Kasumi-1 (cell line): ENCODE results near the gene SEZ6.

Source experiments
- DNase-seq, 2 experiments: peaks; one replicate each; lab custom pipeline; 2025; lab: John Stamatoyannopoulos, UW

The SEZ6 gene

GRCh38 chr17:28975646-28976045, 30.2 kb downstream of the SEZ6 start:
- no peak for DNase-seq

GRCh38 chr17:28975031-28975430, 30.8 kb downstream of the SEZ6 start:
- DNase-seq: no peak

GRCh38 chr17:28974451-28974850, 31.4 kb downstream of the SEZ6 start:
- no peak for DNase-seq

DNA sequence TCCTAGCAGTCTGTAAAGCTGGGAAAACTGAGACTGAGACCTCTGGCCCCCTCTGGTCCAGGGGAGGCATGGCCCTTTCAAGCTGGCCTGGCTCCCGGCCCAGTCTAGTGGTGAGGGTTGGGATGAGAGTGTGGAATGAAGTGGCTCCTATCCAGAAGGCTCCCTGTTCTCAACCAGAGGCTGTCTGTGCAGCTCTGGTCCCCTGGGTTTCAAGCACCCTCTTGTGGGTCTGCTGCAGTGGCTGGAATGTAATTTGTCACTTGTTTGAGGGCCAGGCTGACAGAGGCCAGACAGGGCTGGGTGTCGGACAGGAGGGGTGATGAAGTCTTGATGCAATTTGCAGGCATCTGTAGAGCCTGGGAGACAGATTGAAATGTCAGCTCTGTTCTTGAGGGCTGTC, 32.4 kb downstream of the SEZ6 start:
- DNase-seq: no peak

DNA sequence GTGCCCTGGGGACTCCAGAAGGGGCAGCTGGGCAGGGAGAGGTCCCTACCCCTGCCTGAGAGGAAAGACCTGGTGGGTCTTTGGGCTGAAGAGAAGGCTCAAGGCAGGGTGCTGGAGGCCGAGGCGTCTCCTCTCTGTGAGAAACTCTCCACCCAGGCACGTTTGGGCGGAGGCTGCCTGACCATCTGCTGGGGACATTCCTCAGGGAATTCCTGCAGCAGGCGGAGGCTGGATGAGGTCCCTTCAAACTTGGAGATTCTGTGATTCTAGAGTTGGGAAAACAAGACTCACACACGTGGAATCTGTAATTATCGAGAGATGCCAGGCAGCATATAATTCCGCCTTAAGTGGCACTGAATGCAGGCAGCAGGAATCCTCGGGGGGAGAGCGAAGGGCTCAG, 33.4 kb downstream of the SEZ6 start:
- DNase-seq: no peak

GRCh38 chr17:28970879-28971278, 35.0 kb downstream of the SEZ6 start:
- no peak for DNase-seq

- no peak for DNase-seq
These were observed 36.0 kb downstream of the SEZ6 start for GRCh38 chr17:28969706-28970393.

DNA sequence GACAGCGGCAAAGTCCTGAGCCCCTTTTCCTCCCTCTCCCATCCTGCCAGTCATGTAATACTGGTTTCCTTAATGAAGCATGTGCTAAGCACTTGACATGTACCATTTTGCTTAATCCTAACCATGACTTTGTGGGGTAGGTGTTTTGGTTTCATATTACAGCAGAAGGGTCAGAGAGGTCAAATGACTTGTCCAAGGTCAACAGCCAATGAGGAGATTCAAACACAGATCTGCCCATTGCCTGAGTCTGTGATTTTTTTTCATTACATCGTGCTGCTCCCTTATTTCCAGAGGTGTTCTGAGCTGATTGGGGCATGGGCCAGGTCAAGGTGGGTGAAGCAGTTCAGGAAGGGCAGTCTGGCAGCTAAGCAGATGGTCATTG, 36.9 kb downstream of the SEZ6 start:
- DNase-seq: no peak

GRCh38 chr17:28968231-28968913, 37.5 kb downstream of the SEZ6 start:
- DNase-seq: no peak

GRCh38 chr17:28967221-28968135, 38.4 kb downstream of the SEZ6 start:
- DNase-seq: peak; percentile 38 to 47

- no peak for DNase-seq
These were observed 42.0 kb downstream of the SEZ6 start for GRCh38 chr17:28963841-28964240.

DNA sequence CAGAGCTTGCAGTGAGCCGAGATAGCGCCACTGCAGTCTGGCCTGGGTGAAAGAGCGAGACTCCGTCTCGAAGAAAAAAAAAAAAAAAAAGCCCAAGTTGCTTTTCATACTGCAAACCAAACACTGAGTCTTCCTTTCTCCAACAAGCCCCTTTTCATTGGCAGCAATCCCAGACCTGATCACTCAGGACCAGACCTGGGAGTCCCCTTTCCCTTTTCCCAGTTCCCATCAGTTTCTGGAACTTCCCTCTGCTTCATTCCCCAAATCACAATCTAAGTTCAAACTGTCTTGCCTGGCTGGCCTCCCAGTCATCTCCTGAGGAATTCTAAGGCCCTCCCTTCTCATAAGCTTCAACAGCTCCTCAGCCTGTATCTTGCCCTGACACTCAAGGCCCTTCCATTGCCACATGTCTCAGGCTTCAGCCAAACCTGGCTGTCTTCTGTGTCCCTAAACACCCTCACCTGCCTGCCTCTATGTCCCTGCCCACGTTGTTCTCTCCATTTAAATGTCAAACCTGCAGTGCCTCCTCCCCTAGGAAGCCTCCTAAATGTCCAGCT, 42.7 kb downstream of the SEZ6 start:
- DNase-seq: no peak

GRCh38 chr17:28961391-28961790, 44.4 kb downstream of the SEZ6 start:
- no peak for DNase-seq

GRCh38 chr17:28960256-28961061, 45.4 kb downstream of the SEZ6 start:
- no peak for DNase-seq

GRCh38 chr17:28959471-28959871, 46.4 kb downstream of the SEZ6 start:
- no peak for DNase-seq

- DNase-seq: no peak
These were observed 46.9 kb downstream of the SEZ6 start for GRCh38 chr17:28958820-28959455.

GRCh38 chr17:28957992-28958355, 47.9 kb downstream of the SEZ6 start:
- no peak for DNase-seq

DNA sequence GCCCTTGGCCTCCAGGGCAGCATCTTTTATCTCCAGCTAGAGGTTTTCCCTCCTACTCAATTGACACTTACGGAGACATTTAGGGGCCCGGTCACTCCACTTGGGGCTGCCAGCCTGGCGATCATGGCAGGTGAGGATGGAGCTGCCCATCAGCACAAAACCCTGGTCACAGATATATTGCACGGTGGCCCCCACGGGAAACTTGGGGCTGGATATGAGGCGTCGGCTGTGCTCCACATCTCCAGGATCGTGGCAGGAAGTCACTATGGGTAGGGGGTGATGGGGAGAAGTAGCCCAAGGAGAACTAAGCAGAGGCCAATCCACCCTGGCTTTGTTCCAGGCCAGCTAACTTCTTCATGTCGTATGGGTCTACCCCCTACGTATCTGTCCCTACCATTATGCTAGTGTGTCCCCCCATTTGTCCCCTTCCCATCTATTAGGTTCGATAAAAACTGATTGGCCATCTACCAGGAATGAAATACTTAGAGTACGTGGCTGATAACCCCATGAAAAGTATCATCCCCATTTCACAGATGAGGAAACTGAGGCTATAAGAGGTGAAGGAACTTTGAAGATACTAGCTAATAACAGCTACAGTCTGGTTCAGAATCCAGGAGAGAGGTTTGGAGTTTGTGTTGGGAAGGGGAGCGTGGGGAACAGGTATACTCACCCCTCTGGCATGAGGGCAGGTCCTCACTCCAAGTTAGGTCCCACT, 48.4 kb downstream of the SEZ6 start:
- no peak for DNase-seq

GRCh38 chr17:28956861-28957260, 49.0 kb downstream of the SEZ6 start:
- DNase-seq: no peak

GRCh38 chr17:28956112-28956511, 49.7 kb downstream of the SEZ6 start:
- DNase-seq: no peak

DNA sequence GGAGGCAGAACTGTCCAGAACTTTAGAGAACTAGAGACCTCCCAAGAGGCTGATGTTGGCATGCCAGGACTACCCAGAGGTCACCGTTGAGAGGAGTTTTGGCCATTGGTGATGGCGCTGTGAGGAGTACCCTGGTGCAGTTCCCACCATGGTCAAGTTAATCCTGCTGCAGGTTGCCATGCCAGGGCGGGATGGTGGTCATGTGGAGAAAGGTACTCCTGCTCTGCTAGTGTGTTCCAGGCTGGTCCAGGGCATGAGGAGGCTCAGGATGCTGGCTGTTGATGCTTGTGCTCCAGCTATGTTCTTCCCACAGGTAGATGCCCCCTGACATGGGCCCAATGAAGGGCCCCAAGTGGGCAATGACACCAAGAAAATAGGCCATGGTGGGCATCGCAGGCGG, 50.4 kb downstream of the SEZ6 start:
- DNase-seq: no peak
